ENCODE results near the gene UQCRHL. TPM values are rescaled to one million over a fixed set of nuclear protein-coding genes. Genes with fewer than 3 reads are reported as not detected.
"Not testable (repeated sequence)": the region's sequence is repeated elsewhere in the genome, so short reads cannot be mapped to it uniquely, and the experiment has no call there.

Gene UQCRHL
- 1 to 10 TPM; 1.5 to 2.6 (median 1.7) TPM for total RNA-seq

DNA sequence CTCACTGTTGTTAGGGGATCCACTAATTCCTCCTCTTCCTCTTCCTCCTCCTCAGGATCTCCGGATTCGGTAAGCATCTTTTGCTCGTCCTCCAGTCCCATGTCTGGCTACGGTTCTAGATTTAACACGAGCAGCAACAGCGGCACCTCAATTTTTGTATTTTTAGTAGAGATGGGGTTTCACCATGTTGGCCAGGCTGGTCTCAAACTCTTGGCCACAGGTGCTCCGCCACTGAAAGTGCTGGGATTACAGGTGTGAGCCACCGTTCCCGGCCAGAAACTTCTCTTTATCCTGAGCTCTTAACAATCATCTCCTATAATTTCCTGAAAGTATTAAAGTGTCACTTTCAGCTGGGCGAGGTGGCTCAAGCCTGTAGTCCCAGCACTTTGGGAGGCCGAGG lies at the start of gene UQCRHL:
TSS of gene UQCRHL (minus strand) at position 101 of the 400 bp plus-strand sequence. CDS start at position 101, 0 bp downstream.
- TF ChIP-seq, protein P1, sequence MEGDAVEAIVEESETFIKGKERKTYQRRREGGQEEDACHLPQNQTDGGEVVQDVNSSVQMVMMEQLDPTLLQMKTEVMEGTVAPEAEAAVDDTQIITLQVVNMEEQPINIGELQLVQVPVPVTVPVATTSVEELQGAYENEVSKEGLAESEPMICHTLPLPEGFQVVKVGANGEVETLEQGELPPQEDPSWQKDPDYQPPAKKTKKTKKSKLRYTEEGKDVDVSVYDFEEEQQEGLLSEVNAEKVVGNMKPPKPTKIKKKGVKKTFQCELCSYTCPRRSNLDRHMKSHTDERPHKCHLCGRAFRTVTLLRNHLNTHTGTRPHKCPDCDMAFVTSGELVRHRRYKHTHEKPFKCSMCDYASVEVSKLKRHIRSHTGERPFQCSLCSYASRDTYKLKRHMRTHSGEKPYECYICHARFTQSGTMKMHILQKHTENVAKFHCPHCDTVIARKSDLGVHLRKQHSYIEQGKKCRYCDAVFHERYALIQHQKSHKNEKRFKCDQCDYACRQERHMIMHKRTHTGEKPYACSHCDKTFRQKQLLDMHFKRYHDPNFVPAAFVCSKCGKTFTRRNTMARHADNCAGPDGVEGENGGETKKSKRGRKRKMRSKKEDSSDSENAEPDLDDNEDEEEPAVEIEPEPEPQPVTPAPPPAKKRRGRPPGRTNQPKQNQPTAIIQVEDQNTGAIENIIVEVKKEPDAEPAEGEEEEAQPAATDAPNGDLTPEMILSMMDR (IDR thresholded peaks at IDR 0.05; ENCODE audit: low read depth) = not testable (repeated sequence)

DNA sequence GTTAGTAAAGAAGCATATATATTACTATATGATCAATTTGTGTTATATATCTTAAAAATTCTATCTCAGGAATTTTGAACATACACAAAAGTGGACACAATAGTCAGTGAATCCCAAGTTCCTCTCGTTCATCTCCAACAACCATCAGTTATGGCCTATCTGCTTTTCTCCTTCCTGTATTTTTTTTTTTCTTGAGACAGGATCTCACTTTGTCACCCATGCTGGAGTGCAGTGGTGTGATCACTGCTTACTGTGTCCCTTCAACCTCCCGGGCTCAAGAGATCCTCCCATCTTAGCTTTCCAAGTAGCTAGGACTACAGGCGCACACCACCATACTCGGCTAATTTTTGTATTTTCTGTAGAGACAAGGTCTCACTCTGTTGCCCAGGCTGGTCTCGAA lies 49.4 kb upstream of the UQCRHL start:
- TF ChIP-seq, protein P1 (IDR thresholded peaks at IDR 0.05; ENCODE audit: low read depth) = no peak

DNA sequence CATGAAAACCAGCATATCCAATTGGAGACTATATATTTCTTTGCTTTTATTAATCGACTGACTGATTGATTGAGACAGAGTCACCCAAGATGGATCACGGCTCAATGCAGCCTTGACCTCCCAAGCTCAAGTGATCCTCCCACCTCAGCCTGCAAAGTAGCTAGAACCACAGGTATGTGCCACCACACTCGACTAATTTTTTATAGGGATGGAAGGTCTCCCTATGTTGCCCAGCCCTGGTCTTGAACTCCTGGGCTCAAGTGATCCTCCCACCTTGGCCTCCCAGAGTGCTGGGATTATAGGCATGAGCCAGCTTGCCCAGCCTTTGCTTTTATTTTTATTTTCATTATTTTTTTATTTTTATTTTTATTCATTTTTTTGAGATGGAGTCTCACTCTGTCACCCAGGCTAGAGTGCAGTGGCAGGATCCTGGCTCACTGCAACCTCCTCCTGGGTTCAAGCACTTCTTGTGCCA lies 45.4 kb upstream of the UQCRHL start:
- TF ChIP-seq, protein P1 (IDR thresholded peaks at IDR 0.05; ENCODE audit: low read depth) = no peak

DNA sequence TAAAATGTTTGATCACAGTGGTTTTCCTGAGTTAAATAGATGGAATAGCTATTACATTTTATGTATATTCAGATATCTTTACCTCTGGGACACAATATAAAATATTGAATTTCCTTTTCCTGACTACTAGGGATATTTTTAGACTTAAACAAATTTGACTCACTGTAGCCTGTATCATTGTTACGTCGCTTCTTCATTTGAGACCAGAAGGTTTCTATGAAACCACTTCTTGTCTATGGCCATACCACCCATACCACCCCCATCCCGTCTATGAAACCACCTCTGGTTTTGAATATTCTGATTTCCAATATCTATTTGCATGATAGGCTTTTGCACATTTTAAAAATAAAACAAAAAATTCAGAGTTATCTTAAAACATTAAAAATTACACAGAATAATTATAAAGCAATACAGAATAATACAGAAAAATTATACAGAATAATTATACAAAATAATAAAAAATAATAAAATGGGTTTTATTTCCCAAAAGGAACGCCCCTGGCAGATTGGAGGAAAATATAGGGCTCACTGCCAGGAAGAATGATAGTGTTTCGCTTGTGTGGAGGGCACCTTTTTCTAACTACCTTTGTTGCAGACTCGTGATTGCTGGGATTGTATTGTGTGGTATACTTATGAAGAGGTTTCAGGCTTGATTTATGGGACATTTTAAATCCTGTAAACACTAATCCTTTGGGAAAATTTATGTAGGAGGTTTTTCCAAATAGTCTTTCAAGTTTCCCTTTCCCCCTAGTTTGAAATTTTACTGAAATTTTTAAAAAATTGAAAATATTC lies 44.8 kb upstream of the UQCRHL start:
- TF ChIP-seq, protein P1 (IDR thresholded peaks at IDR 0.05; ENCODE audit: low read depth) = no peak

DNA sequence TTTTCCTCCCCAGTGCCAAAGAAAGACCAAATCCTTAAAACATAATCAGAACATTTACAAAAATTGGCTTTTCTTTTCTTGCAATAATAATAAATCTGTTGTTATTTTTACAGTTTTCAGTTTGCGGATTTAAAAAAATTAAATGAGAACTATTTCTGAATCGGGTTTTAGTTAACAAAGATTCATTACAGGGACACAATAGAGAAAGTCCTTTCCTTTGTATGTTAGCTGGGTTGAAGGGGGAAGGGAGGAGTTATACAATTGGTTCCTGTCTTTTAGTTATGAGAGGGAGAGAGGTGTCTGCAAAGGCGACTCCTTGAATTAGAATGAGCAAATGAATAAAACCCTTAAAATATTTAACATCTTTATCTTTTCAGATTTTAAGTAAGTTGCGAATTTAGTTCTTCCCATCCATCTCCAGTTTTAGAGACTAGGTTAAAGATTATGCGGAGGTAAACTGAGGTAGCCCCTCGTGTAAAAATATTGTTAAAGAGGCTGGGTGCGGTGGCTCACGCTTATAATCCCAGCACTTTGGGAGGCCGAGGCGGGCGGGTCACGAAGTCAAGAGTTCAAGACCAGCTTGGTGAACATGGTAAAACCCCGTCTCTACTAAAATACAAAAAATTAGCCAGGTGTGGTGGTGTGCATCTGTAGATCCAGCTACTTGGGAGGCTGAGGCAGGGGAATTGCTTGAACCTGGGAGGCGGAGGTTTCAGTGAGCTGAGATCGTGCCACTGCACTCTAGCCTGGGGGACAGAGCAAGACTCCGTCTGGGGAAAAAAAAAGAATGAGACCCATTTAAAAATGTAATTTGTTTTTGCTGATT lies 44.0 kb upstream of the UQCRHL start:
- TF ChIP-seq, protein P1 (IDR thresholded peaks at IDR 0.05; ENCODE audit: low read depth) = no peak

DNA sequence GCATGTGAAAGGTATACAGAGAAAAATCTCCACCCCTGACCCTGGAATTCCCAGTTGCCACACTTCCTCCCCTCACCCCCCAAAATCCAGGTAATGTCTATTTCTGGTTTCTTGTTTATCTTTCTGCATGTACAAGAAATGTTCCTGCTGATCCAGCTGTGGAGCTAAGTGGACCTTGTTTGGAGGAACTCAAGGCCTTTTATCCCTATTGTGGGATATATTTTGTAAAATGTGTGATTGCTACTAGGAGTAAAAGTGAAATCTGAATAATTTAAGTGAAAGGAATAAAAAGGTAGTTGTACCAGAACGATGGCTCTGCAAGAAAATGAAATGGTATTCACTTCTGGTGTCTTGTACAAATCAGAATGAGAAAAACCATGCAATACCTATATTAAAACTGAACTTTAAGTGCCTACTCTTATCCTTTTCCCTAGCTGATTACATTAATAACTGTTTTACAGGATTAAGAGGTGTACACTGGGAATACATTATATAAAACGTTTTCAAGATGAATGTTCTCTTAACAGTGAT lies 43.1 kb upstream of the UQCRHL start:
- TF ChIP-seq, protein P1 (IDR thresholded peaks at IDR 0.05; ENCODE audit: low read depth) = no peak
